ENCODE results near the gene WDR82. TPM values are rescaled to one million over a fixed set of nuclear protein-coding genes. Genes with fewer than 3 reads are reported as not detected.

Gene WDR82
- total RNA-seq, 1 donor from 2014 or later, result 57.4 TPM

DNA sequence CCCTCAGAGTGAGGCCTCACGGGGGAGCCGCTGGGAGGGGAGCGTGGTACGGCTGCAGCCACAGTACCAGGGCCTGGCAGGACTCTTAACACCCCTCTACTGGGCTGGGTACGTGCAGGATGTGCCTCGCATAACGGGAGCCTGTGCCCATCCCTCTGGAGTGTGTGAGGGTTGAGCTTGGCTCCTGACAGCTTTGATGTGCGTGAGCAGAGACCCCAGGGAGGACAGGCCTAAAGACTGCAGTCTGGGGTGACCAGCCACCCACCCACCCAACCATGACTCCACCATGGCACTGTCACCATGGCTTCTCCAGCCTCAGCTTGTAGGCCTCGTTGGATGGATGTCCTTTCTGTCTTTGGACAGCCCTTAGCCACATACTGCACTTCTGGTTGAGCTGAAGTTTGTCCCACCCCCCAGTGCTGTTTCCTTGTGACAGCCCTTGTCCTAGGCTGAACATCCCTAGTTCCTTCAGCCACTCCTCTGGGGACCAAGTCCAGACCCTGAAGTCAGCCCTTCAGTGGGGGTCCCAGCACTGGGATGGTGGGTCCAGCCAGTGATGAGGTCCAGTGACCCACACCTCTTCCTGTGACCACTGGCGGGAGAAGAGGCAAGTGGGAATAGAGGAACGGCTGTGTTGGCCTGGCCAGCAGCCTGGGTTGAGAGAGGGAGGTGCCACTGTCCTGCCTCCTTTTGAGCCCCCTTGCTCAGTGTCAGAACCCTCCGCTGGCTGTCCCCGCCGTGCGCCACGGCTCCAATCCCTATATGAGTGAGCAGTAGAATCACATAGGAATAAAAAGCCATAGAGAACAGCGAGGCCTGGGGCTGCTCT is 15.3 kb upstream of the WDR82 start:
- FAIRE-seq (no peak), DNase-seq (ENCODE audit: low read depth) (no peak)
- TF ChIP-seq CTCF (IDR thresholded peaks at IDR 0.05; ENCODE audit: insufficient read depth, low read depth, low read length), result no peak
- TF ChIP-seq EZH2 (IDR thresholded peaks at IDR 0.05; ENCODE audit: insufficient read depth, low read length), result no peak
- H2AFZ ChIP-seq (ENCODE audit: low read depth, low read length), result no peak overlapping the region
- H3K9me3 ChIP-seq (ENCODE audit: insufficient read depth, low read depth, low read length), result no peaks in the 10 kb centered on the region
- no peaks in the 10 kb centered on the region for H3K27me3 Mint-ChIP-seq (ENCODE audit: low read depth, unreplicated experiment)
- H3K4me3 ChIP-seq (ENCODE audit: insufficient read depth, low read depth, low read length), result no peak overlapping the region
- peaks cover 9% of the 10 kb centered on the region for H3K79me2 ChIP-seq (ENCODE audit: insufficient read depth, low read length)
- H3K36me3 ChIP-seq (ENCODE audit: insufficient read depth, low read length), result no peaks in the 10 kb centered on the region
- H3K4me1 ChIP-seq (ENCODE audit: insufficient read depth, low read length), result peaks cover 3% of the 10 kb centered on the region
- no peak overlapping the region for H3K9ac ChIP-seq (ENCODE audit: low read length)
- peaks cover 6% of the 10 kb centered on the region for H3K4me1 Mint-ChIP-seq (ENCODE audit: low read depth, unreplicated experiment)
- no peaks in the 10 kb centered on the region for H3K9me3 Mint-ChIP-seq (ENCODE audit: unreplicated experiment)
- no peak overlapping the region for H3K4me2 ChIP-seq (ENCODE audit: low read length)
- no peak overlapping the region for H3K27ac Mint-ChIP-seq (ENCODE audit: unreplicated experiment)
- H4K20me1 ChIP-seq (ENCODE audit: insufficient read depth, low read length), result no peaks in the 10 kb centered on the region
- peaks cover 7% of the 10 kb centered on the region for H3K36me3 Mint-ChIP-seq (ENCODE audit: low read depth, unreplicated experiment)
- no peak overlapping the region for H3K27ac ChIP-seq (ENCODE audit: low read depth, low read length)
- no peak overlapping the region for H3K4me3 Mint-ChIP-seq (ENCODE audit: unreplicated experiment)
- H3K27me3 ChIP-seq (ENCODE audit: insufficient read depth, low read length), result no peaks in the 10 kb centered on the region

DNA sequence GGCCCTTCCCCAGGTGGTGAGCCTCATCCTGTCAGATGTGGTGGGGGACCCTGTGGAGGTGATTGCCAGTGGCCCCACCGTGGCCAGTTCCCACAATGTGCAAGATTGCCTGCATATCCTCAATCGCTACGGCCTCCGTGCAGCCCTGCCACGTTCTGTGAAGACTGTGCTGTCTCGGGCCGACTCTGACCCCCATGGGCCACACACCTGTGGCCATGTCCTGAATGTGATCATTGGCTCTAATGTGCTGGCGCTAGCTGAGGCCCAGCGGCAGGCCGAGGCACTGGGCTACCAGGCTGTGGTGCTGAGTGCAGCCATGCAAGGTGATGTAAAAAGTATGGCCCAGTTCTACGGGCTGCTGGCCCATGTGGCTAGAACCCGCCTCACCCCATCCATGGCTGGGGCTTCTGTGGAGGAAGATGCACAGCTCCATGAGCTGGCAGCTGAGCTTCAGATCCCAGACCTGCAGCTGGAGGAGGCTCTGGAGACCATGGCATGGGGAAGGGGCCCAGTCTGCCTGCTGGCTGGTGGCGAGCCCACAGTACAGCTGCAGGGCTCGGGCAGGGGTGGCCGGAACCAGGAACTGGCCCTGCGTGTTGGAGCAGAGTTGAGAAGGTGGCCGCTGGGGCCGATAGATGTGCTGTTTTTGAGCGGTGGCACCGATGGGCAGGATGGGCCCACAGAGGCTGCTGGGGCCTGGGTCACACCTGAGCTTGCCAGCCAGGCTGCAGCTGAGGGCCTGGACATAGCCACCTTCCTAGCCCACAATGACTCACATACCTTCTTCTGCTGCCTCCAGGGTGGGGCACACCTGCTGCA is 14.0 kb upstream of the WDR82 start:
- Histone ChIP-seq H3K9ac (ENCODE audit: low read length) (no peak overlapping the region), H2AFZ (ENCODE audit: low read depth, low read length) (no peak overlapping the region), H4K20me1 (ENCODE audit: insufficient read depth, low read length) (no peaks in the 10 kb centered on the region), H3K4me1 (ENCODE audit: insufficient read depth, low read length) (peaks cover 4% of the 10 kb centered on the region), H3K36me3 (ENCODE audit: insufficient read depth, low read length) (no peaks in the 10 kb centered on the region), H3K27me3 (ENCODE audit: insufficient read depth, low read length) (no peaks in the 10 kb centered on the region), H3K79me2 (ENCODE audit: insufficient read depth, low read length) (peaks cover 12% of the 10 kb centered on the region), H3K4me2 (ENCODE audit: low read length) (no peak overlapping the region), H3K9me3 (ENCODE audit: insufficient read depth, low read depth, low read length) (no peaks in the 10 kb centered on the region), H3K4me3 (ENCODE audit: insufficient read depth, low read depth, low read length) (no peak overlapping the region), H3K27ac (ENCODE audit: low read depth, low read length) (no peak overlapping the region)
- Mint-ChIP-seq H3K4me1 (ENCODE audit: low read depth, unreplicated experiment) (no peaks in the 10 kb centered on the region), H3K27ac (ENCODE audit: unreplicated experiment) (no peak overlapping the region), H3K9me3 (ENCODE audit: unreplicated experiment) (no peaks in the 10 kb centered on the region), H3K36me3 (ENCODE audit: low read depth, unreplicated experiment) (peaks cover 7% of the 10 kb centered on the region), H3K4me3 (ENCODE audit: unreplicated experiment) (no peak overlapping the region), H3K27me3 (ENCODE audit: low read depth, unreplicated experiment) (no peaks in the 10 kb centered on the region)
- no peak for TF ChIP-seq CTCF (IDR thresholded peaks at IDR 0.05; ENCODE audit: insufficient read depth, low read depth, low read length)
- no peak for TF ChIP-seq EZH2 (IDR thresholded peaks at IDR 0.05; ENCODE audit: insufficient read depth, low read length)
- FAIRE-seq (no peak), DNase-seq (ENCODE audit: low read depth) (no peak)
